ENCODE results near the gene INPP5E.

DNA sequence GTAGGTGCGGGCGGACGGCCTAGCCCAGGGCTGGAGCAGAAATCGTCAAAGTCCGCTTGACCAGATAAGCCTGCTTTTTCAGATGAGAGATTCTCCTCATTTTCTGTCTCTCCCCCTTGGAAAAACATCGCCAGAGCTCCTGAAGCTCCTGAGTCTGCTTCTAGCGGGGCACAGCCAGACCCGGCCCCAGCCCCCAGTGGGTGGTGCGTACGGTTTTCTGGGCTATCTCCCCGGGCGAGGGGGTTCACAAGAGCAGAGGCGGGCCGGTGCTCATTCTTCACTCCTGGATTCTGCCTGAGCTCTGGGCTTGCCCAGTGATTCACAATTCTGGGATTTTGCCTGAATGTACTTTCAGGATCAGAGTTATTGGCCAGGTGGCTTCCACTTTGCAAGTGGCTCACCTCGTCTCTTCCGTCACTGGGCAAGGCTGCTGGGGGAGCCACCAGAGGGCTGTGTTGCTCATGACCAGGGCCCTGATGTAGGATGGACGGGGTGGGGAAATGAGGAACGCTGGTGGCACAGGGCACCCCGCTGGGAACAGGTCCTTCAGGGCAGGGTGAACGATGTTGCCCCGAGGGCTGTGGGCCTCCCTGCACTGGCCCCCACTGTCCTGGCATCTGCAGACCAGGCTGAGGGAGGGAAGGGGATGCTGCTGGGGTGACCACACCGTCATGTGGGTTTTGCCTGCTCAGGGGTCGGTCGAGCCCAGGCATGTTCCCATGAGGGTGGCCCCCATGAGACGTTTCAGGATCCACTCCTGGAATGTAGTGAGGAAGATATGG lies 36.9 kb upstream of the INPP5E start:
- TF ChIP-seq EZH2 (IDR thresholded peaks at IDR 0.05; ENCODE audit: insufficient read depth, poor library complexity, severe bottlenecking): no peak
- no peak for TF ChIP-seq EZH2phosphoT487 (IDR thresholded peaks at IDR 0.05; ENCODE audit: insufficient read depth, low read depth)

Data from GM23248 (cell line).